ENCODE data around the gene GPRC5C. TPM values are rescaled to one million over a fixed set of nuclear protein-coding genes. Genes with fewer than 3 reads are reported as not detected.
"Not testable (repeated sequence)": the region's sequence is repeated elsewhere in the genome, so short reads cannot be mapped to it uniquely, and the experiment has no call there.

The GPRC5C gene
- total RNA-seq, 1 donor from 2014 or later, result 34.4 TPM

GRCh38 chr17:74404218-74404617 lies 27.7 kb upstream of the GPRC5C start:
- ATAC-seq (no peak), DNase-seq (no peak)
- intact Hi-C loops (cut with micrococcal nuclease), result no loop called here

- ATAC-seq (no peak), DNase-seq (no peak)
- intact Hi-C loops (cut with micrococcal nuclease), result no loop called here
Observed at GRCh38 chr17:74404789-74405188, 27.1 kb upstream of the GPRC5C start.

GRCh38 chr17:74405311-74405710 lies 26.6 kb upstream of the GPRC5C start:
- intact Hi-C loops (cut with micrococcal nuclease); ATAC-seq; DNase-seq: not testable (repeated sequence)

- DNase-seq (no peak), ATAC-seq (no peak)
- intact Hi-C loops (cut with micrococcal nuclease), result no loop called here
Observed at GRCh38 chr17:74407384-74407783, 24.5 kb upstream of the GPRC5C start.

GRCh38 chr17:74408262-74408661 lies 23.6 kb upstream of the GPRC5C start:
- ATAC-seq, result peak; percentile 31
- intact Hi-C loops (cut with micrococcal nuclease), result no loop called here
- no peak for DNase-seq

- no peak for ATAC-seq
Observed at GRCh38 chr17:74408815-74409214, 23.1 kb upstream of the GPRC5C start.

GRCh38 chr17:74410001-74410443 lies 21.9 kb upstream of the GPRC5C start:
- no peak for DNase-seq
- no peak for ATAC-seq
- intact Hi-C loops (cut with micrococcal nuclease), result no loop called here

More at GRCh38 chr17:74408815-74409214, 23.1 kb upstream of the GPRC5C start:
- intact Hi-C loops (cut with micrococcal nuclease), result no loop called here
- DNase-seq, result no peak

DNA sequence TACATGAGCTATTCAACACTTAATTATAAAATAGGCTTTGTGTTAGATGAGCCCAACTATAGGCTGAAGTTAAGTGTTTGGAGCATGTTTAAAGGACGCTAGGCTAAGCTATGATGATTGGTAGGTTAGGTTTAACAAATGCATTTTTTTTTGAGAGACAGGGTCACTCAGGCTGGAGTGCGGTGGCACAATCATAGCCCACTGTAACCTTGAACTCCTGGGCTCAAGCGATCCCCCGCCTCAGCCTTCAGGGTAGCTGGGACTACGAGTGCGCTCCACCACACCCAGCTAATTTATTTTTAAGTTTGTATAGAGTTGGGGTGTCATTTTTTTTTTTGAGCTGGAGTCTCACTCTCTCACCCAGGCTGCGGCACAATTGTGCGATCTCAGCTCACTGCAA lies 19.3 kb upstream of the GPRC5C start:
- DNase-seq, result no peak
- intact Hi-C loops (cut with micrococcal nuclease), result no loop called here
- ATAC-seq, result no peak

DNA sequence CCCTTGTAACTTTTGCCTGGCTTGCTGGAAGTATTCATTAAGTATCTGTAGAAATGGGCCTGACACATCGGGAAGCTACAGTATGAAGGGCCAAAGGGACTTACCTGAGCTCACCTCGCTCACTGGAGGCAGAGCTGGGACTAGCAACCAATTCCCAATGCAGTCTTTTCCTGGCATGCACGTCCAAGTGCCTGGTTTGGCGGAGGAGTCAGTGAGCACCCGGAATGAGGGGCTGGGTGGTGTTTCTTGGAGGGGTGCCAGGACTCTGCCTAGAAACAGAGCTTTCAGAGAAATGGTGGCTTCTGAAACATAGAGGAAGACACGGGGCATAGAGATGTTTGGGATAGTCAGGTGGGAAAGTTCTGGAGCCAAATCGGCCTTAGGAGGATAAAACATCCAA lies 18.4 kb upstream of the GPRC5C start:
- ATAC-seq (no peak), DNase-seq (no peak)
- intact Hi-C loops (cut with micrococcal nuclease), result no loop called here

DNA sequence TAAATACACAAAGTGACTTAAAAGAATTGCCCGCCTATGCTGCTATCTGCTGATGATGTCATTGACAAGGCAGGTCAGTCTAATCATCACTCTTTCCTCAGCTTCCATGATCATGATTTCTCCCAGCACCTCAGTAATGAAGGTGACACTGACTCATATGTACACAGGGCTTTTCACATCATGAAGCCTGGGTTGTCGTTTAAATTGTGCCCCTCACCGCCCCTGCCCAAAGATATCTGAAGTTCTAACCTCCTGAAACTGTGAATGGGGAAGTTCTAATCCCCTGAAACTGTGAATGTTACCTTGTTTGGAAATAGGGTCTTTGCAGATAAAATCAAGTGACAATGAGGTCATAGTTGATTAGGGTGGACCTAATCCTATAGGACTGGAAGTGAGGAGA lies 17.4 kb upstream of the GPRC5C start:
- ATAC-seq, result no peak

DNA sequence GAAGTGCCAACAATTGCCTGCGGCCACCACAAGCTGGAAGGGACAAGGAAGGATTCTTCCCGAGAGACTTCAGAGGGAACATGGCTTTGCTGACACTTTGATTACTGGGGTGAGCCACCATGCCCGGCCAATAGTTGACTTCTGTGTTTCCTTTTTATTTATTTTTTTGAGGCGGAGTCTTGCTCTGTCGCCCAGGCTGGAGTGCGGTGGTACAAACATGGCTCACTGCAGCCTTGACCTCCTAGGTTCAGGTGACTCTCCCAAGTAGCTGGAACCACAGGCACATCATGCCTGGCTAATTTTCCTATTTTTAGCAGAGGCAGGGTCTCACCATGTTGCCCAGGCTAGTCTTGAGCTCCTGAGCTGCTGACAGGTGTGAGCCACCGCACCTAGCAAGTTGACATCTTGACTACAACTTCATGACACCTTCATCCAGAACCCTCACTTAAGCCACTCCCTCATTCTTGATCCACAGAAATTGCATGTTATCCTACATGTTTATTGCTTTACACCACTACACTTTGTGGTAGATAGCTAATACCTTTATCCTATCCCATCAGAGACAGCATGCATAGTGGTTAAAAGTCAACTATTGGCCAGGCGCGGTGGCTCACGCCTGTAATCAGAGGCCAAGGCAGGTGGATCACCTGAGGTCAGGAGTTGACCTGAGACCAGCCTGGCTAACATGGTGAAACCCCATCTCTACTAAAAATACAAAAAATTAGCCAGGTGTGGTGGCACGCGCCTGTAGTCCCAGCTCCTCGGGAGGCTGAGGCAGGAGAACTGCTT lies 16.1 kb upstream of the GPRC5C start:
- intact Hi-C loops (cut with micrococcal nuclease), result no loop called here
- DNase-seq (no peak), ATAC-seq (no peak)

More for the DNA sequence above, 17.4 kb upstream of the GPRC5C start:
- intact Hi-C loops (cut with micrococcal nuclease), result no loop called here
- DNase-seq, result no peak

- DNase-seq, result no peak
- intact Hi-C loops (cut with micrococcal nuclease), result no loop called here
- ATAC-seq, result no peak
Observed at GRCh38 chr17:74417178-74418045, 14.5 kb upstream of the GPRC5C start.

DNA sequence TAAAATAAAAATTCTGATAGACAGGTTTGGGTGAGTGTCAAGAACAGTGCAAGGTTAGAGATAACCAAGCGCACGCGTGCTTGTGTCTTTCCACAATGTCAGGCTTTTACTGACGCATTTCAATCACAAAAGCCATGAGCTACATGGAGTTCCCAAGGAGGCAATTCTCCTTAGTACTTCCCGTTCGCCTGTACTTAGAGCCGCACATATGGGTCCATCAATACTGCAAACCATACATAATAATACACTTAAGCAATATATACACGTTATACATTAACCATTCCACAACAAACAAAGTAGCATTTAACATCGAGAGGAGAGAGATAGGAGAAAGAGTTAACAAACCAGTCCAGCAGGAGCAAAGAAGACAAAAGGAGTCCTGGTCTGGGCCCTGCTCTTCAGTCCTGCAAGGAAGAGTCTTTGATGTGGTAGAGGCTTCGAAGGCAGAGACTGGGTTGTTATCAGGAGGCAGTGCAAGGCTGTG lies 11.9 kb upstream of the GPRC5C start:
- no peak for ATAC-seq
- intact Hi-C loops (cut with micrococcal nuclease), result no loop called here
- DNase-seq, result no peak

DNA sequence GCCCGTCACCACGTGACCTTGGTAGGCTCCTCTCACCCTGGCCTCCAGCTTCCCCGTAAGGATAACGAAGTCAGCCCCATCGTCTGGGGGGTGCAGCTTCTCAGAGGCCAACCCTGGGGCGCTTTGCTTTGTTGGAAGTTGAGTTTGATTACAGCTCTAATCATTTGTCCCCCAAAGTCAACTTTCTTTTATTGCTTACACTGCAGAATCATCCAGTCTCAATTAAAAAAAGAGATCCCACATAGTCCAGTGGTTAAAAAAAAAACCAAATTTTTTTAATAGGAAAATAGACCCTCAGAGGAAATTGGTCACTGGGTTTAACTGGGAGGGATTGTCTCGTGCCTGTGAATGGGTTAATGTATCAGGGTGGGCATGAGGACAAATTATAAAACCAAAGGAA lies 7.8 kb upstream of the GPRC5C start:
- DNase-seq (no peak), ATAC-seq (no peak)
- intact Hi-C loops (cut with micrococcal nuclease), result no loop called here

DNA sequence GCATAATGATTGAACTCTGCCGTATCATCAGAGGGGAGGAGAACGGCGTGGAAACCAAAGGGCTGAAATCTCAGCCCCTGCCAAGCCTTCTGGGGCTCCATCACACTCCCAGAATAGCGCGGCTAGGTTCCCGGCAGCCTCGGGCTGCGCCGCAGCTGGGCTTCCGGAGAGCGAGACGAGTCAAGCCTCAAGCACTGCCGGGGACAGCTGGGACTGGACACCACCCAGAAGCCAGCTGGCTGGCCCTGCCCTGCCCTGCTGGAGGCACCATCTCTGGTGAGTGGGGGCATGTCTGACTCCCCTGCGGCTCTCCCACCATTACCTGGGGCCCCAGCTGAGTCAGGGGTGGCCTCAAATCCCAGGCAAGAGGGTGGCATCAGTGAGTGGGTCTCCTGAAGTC lies 7.2 kb upstream of the GPRC5C start:
- peak; percentile 88 for ATAC-seq
- intact Hi-C loops (cut with micrococcal nuclease), result no loop called here
- DNase-seq, result peak; percentile 80

DNA sequence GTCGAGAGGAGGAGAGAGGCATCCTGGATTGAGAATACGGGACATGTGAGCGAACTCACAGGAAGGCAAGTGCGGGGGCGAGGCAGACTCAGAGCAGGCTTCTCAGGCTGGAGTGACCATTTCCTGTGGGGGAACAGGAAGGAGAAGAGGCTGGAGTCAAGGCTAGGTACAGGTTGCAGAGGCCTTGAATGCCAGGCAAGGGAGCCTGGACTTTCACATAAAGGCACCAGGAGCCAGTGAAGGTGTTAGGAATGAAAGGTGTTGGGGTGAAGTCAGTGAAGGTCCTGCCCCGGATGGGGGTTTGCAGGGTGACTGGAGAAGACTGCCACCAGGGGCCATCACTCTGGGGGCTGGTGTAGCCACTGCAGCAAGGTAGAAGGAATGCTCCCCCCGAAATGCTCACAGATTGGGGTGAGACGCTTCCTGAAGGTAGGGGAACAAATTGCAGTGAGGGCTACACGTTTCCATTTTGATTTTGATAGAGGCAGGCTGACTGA lies 5.3 kb upstream of the GPRC5C start:
- ATAC-seq (no peak), DNase-seq (no peak)
- intact Hi-C loops (cut with micrococcal nuclease), result no loop called here

DNA sequence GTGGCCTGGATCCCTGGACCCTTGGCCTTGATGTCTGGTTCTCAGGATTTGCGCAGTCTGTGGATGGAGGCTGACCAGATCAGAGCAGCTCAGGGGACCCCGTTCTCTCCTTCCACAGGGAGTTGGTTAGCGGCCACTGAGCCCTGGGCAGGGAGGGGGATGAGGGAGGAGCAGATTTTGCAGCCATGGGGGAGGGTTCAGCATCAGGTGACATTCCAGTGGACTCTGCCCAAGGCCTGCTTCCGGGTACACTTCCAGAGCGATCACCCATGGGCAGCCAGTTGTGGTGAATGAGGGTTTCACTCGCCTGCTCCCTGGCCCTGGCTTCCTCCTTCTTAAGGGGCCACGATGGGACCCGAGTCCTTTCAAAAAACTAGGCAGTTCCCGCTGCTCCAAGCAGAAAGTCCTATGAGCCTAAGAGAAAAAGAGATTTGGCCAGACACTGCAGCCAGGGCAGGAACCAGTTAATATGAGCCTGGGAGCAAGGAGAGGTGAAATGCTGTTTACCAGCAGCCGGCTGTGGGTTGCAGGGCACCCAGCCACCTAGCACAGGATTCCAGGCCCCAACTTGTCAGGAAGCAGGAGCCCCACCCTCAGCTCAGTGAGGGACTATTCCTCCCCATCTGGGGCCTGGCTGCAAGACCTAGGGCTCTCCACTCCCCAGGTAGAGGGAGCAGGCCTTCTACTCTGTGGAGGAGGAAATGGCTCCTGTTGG lies 4.7 kb upstream of the GPRC5C start:
- intact Hi-C loops (cut with micrococcal nuclease), result no loop called here
- ATAC-seq, result peak; percentile 25
- DNase-seq, result peak; percentile 58

DNA sequence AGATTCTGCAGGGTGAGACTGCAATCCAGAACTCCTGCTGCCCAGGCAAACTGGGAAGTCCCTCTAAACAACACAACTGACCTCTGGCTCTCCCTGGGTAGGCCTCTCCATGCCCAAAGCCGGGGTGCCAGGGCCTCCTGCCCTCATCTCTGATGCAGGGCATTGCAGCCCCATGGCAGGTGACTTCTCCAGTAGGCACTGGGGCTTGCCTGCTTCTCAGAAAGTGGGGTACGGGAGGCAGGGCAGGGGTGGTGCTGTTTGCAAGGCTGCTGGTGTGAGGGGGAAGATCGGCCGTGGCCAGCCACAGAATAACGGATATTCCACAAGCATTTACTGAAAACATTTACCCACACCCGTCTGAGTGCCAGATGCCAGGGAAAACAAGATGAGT lies 4.1 kb upstream of the GPRC5C start:
- ATAC-seq (no peak), DNase-seq (no peak)
- intact Hi-C loops (cut with micrococcal nuclease), result no loop called here

- ATAC-seq, result peak; percentile 40
- peak; percentile 54 for DNase-seq
- intact Hi-C loops (cut with micrococcal nuclease), result no loop called here
Observed at GRCh38 chr17:74429604-74430384, 2.1 kb upstream of the GPRC5C start.
